Osteocyte (in vitro differentiated cells): ENCODE data around the gene GPR107. TPM values are rescaled to one million over a fixed set of nuclear protein-coding genes. Genes with fewer than 3 reads are reported as not detected.

Experiments used
- DNase-seq: peaks from one replicate; pipeline ENCODE4 v3.0.0; 2021; ENCODE audit warnings: mixed read lengths; ENCODE audit not compliant: unreplicated experiment; ENCODE audit errors: extremely low spot score
- H3K27ac Mint-ChIP-seq: one replicate; pipeline ENCODE4 v1.8.0; 2021; ENCODE audit warnings: mild to moderate bottlenecking, mixed read lengths; ENCODE audit not compliant: unreplicated experiment
- H3K27me3 Mint-ChIP-seq: one replicate; pipeline ENCODE4 v1.8.0; 2021; ENCODE audit warnings: mixed read lengths; ENCODE audit not compliant: unreplicated experiment
- H3K36me3 Mint-ChIP-seq: one replicate; pipeline ENCODE4 v1.8.0; 2021; ENCODE audit warnings: mixed read lengths; ENCODE audit not compliant: unreplicated experiment
- H3K4me1 Mint-ChIP-seq: one replicate; pipeline ENCODE4 v1.8.0; 2021; ENCODE audit warnings: mixed read lengths; ENCODE audit not compliant: unreplicated experiment
- H3K4me3 Mint-ChIP-seq: one replicate; pipeline ENCODE4 v1.8.0; 2021; ENCODE audit warnings: mild to moderate bottlenecking, moderate library complexity, mixed read lengths; ENCODE audit not compliant: unreplicated experiment
- H3K9me3 Mint-ChIP-seq: one replicate; pipeline ENCODE4 v1.8.0; 2021; ENCODE audit warnings: mixed read lengths; ENCODE audit not compliant: unreplicated experiment
- CTCF ChIP-seq: fragments of 200-600 bp; sonication (generic); IDR thresholded peaks from 2 replicates; pipeline ENCODE4 v1.5.0; 2021; ENCODE audit warnings: antibody characterized with exemption, mild to moderate bottlenecking, moderate library complexity
- total RNA-seq: library from RNA; stranded (reverse); gene quantifications from 2 replicates; pipeline ENCODE4 v1.2.1, GENCODE V29; 2021

Gene GPR107
- total RNA-seq, 1 donor from 2014 or later = 57.0 TPM

GRCh38 chr9:130185017-130185416 lies 131.3 kb downstream of the GPR107 start:
- Mint-ChIP-seq H3K9me3 (no peaks in the 10 kb centered on the region), H3K4me1 (peaks cover 76% of the 10 kb centered on the region), H3K27me3 (no peaks in the 10 kb centered on the region), H3K27ac (peak overlapping the region; percentile 92), H3K4me3 (peak overlapping the region; percentile 61), H3K36me3 (no peaks in the 10 kb centered on the region)
- DNase-seq = no peak
- TF ChIP-seq CTCF = no peak

DNA sequence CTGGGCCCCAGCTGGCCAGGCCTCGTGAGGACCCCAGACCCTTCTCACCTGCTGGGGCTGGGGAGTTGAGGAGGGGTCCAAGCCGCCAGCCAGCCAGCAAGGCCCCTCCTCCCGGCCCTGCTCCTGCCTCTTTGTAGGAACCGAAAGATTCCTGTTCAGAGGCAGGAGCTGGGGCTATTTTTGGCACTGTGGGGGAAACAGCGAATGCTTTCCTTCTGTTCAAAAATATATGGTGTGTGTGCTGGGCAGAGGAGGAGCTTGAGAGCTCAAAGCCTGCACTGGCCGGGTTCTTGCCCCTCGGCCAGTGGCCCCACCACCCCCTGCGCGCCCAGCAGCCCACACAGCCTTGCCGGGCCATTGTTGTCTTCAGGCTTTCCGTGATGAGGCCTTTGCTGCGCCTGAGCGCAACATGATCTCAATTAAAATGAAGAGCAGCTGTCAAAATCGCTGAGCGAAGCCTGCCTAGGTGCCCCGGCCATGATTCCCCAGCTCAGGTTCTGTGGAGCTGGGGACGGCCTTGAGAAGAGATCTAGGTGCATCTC lies 131.9 kb downstream of the GPR107 start:
- Mint-ChIP-seq H3K36me3 (no peaks in the 10 kb centered on the region), H3K27me3 (no peaks in the 10 kb centered on the region), H3K9me3 (no peaks in the 10 kb centered on the region), H3K27ac (peak overlapping the region; percentile 92), H3K4me1 (peaks cover 80% of the 10 kb centered on the region), H3K4me3 (peak overlapping the region; percentile 61)
- no peak for TF ChIP-seq CTCF
- DNase-seq = no peak

GRCh38 chr9:130186051-130186450 lies 132.3 kb downstream of the GPR107 start:
- no peaks in the 10 kb centered on the region for H3K36me3 Mint-ChIP-seq
- no peak for DNase-seq
- no peaks in the 10 kb centered on the region for H3K9me3 Mint-ChIP-seq
- TF ChIP-seq CTCF = no peak
- peak overlapping the region; percentile 92 for H3K27ac Mint-ChIP-seq
- peak overlapping the region; percentile 61 for H3K4me3 Mint-ChIP-seq
- H3K27me3 Mint-ChIP-seq = no peaks in the 10 kb centered on the region
- H3K4me1 Mint-ChIP-seq = peaks cover 83% of the 10 kb centered on the region

GRCh38 chr9:130186839-130187522 lies 133.3 kb downstream of the GPR107 start:
- Mint-ChIP-seq H3K36me3 (no peaks in the 10 kb centered on the region), H3K27me3 (no peaks in the 10 kb centered on the region), H3K9me3 (no peaks in the 10 kb centered on the region), H3K4me1 (peaks cover 83% of the 10 kb centered on the region), H3K27ac (peak overlapping the region; percentile 92), H3K4me3 (peak overlapping the region; percentile 10)
- DNase-seq = no peak
- TF ChIP-seq CTCF = no peak

DNA sequence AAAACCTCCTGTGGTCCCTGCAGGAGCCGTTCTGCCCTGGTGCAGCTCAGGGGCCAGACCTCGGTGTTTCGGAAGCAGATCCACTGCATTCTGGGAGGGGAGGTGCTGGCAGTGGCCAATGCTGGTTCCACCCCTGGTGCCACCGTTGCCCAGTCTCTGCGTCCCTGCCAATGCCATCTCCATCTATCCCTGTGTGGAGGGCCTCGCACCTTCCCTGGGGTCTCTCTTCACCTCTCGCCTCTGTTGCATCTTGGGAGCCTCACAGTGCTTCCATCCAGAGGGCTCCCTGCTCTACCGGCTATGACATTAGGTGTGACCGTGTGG lies 133.8 kb downstream of the GPR107 start:
- no peak for DNase-seq
- TF ChIP-seq CTCF = no peak
- H3K27me3 Mint-ChIP-seq = no peaks in the 10 kb centered on the region
- H3K27ac Mint-ChIP-seq = peak overlapping the region; percentile 92
- no peaks in the 10 kb centered on the region for H3K36me3 Mint-ChIP-seq
- H3K4me1 Mint-ChIP-seq = peaks cover 79% of the 10 kb centered on the region
- H3K4me3 Mint-ChIP-seq = peak overlapping the region; percentile 38
- no peaks in the 10 kb centered on the region for H3K9me3 Mint-ChIP-seq
